Natural killer cell (primary cell): ENCODE results near the gene FEM1A. TPM values are rescaled to one million over a fixed set of nuclear protein-coding genes. Genes with fewer than 3 reads are reported as not detected.

Experiments
- ATAC-seq, 3 donors: fragments of 150-1000 bp in 2 of 3; fragments of 200-7000 bp in 1 of 3; cut with Tn5 transposase; 1 replicate in 1 of 3; 2 replicates in 2 of 3; pipeline ENCODE4 v1.10.0; 2021; ENCODE audit warnings: mild to moderate bottlenecking in 2 of 3, moderate library complexity in 2 of 3
- DNase-seq, 2 donors: peaks; one replicate each; pipeline versions ENCODE4 v3.0.0 to v3.0.0-alpha.2; 2013 to 2021; ENCODE audit warnings: mixed read lengths in 1 of 2
- H3K27ac ChIP-seq: one replicate; pipeline ENCODE4 v1.5.1; 2013; ENCODE audit warnings: mild to moderate bottlenecking, low read length
- H3K27me3 ChIP-seq: one replicate; pipeline ENCODE4 v1.6.1; 2013; ENCODE audit warnings: low read length; ENCODE audit not compliant: control insufficient read depth, insufficient read depth
- H3K36me3 ChIP-seq: one replicate; pipeline ENCODE4 v1.6.1; 2013; ENCODE audit warnings: low read length; ENCODE audit not compliant: control insufficient read depth, insufficient read depth
- H3K4me1 ChIP-seq: one replicate; pipeline ENCODE4 v1.6.1; 2013; ENCODE audit warnings: low read length; ENCODE audit not compliant: control insufficient read depth, insufficient read depth
- H3K4me3 ChIP-seq: one replicate; pipeline ENCODE4 v1.5.1; 2013; ENCODE audit warnings: low read length
- H3K9me3 ChIP-seq: one replicate; pipeline ENCODE4 v1.6.1; 2013; ENCODE audit warnings: low read length; ENCODE audit not compliant: control insufficient read depth, insufficient read depth
- H3K27ac Mint-ChIP-seq, 2 donors: one replicate each; pipeline ENCODE4 v1.8.0; 2022; ENCODE audit warnings: mild to moderate bottlenecking in 2 of 2, mixed read lengths in 2 of 2, moderate library complexity in 1 of 2
- H3K27me3 Mint-ChIP-seq, 2 donors: one replicate each; pipeline ENCODE4 v1.8.0; 2022; ENCODE audit warnings: low read depth in 2 of 2, mixed read lengths in 2 of 2
- H3K36me3 Mint-ChIP-seq: one replicate; pipeline ENCODE4 v1.8.0; 2022; ENCODE audit warnings: mixed read lengths
- H3K4me1 Mint-ChIP-seq, 2 donors: one replicate each; pipeline ENCODE4 v1.8.0; 2022; ENCODE audit warnings: mixed read lengths in 2 of 2
- H3K4me3 Mint-ChIP-seq: one replicate; pipeline ENCODE4 v1.8.0; 2022; ENCODE audit warnings: mild to moderate bottlenecking, moderate library complexity, mixed read lengths
- H3K9me3 Mint-ChIP-seq, 2 donors: one replicate each; pipeline ENCODE4 v1.8.0; 2022; ENCODE audit warnings: mixed read lengths in 2 of 2
- CTCF ChIP-seq: fragments of 200-600 bp; IDR thresholded peaks from one replicate; pipeline ENCODE4 v1.8.0; 2022; ENCODE audit warnings: antibody characterized with exemption
- WGBS: methylation state at CpG from one replicate; pipeline ENCODE4 v1.1.7; 2013; ENCODE audit warnings: missing lambda C conversion rate; ENCODE audit not compliant: insufficient coverage; 5-methylcytosine and 5-hydroxymethylcytosine counted together
- intact Hi-C: fragments of 100-400 bp; cut with micrococcal nuclease; formaldehyde crosslinking; loops from one replicate; pipeline ENCODE4 v1.14.2; 2022
- total RNA-seq, 4 donors: library from RNA; stranded (reverse); fragments of 120-200 nt in 1 of 4; gene quantifications; one replicate each; pipeline versions ENCODE4 v1.2.3 to v1.2.4, GENCODE V29; 2013 to 2022

FEM1A gene
- total RNA-seq, 3 donors from 2014 or later (not counting 1 experiment from before 2014, with no cell fraction given) = 11.0 to 13.9 (median 13.7) TPM

GRCh38 chr19:4847190-4847973 lies 55.8 kb downstream of the FEM1A start:
- no peak for ATAC-seq
- Mint-ChIP-seq H3K4me1 (peaks cover 0 to 3% of the 10 kb centered on the region in 2 donors), H3K4me3 (no peak overlapping the region), H3K9me3 (no peaks in the 10 kb centered on the region), H3K27ac (no peak overlapping the region), H3K36me3 (no peaks in the 10 kb centered on the region), H3K27me3 (no peaks in the 10 kb centered on the region)
- no peak overlapping the region for H3K27ac ChIP-seq
- intact Hi-C loops = no loop called here
- H3K4me1 ChIP-seq = no peaks in the 10 kb centered on the region
- no peaks in the 10 kb centered on the region for H3K27me3 ChIP-seq
- no peak overlapping the region for H3K4me3 ChIP-seq
- WGBS = 93% methylated on average over 23 of the region's 23 CpGs
- no peak for TF ChIP-seq CTCF
- H3K36me3 ChIP-seq = peaks cover 19% of the 10 kb centered on the region
- DNase-seq = no peak
- no peaks in the 10 kb centered on the region for H3K9me3 ChIP-seq

GRCh38 chr19:4849019-4849418 lies 57.5 kb downstream of the FEM1A start:
- no peaks in the 10 kb centered on the region for H3K9me3 ChIP-seq
- H3K4me1 ChIP-seq = no peaks in the 10 kb centered on the region
- H3K36me3 Mint-ChIP-seq = no peaks in the 10 kb centered on the region
- H3K27ac ChIP-seq = no peak overlapping the region
- TF ChIP-seq CTCF = no peak
- no peak overlapping the region for H3K4me3 ChIP-seq
- H3K9me3 Mint-ChIP-seq = no peaks in the 10 kb centered on the region
- no peak overlapping the region for H3K4me3 Mint-ChIP-seq
- H3K36me3 ChIP-seq = peaks cover 14% of the 10 kb centered on the region
- H3K27me3 Mint-ChIP-seq = no peaks in the 10 kb centered on the region
- DNase-seq (no peak), ATAC-seq (no peak)
- WGBS = 85% methylated on average over 7 of the region's 7 CpGs
- peaks cover 0 to 5% of the 10 kb centered on the region in 2 donors for H3K4me1 Mint-ChIP-seq
- H3K27me3 ChIP-seq = no peaks in the 10 kb centered on the region
- no peak overlapping the region for H3K27ac Mint-ChIP-seq
- intact Hi-C loops = no loop called here

Other genes with a start within 250 kb of the FEM1A start
- 1 to 10 TPM in 1 of 3 donors, under 1 TPM in 1, not detected in 1; 0.50 to 5.4 TPM for gene SEMA6B, start 232.1 kb upstream of the FEM1A start, total RNA-seq
- 10 to 100 TPM in 2 of 3 donors, 1 to 10 TPM in 1; 8.5 to 13.5 (median 13.3) TPM for gene TNFAIP8L1, start 152.2 kb upstream of the FEM1A start, total RNA-seq
- 10 to 100 TPM; 36.9 to 41.8 (median 37.2) TPM for gene MYDGF, start 121.4 kb upstream of the FEM1A start, total RNA-seq
- gene DPP9, start 67.9 kb upstream of the FEM1A start, total RNA-seq = 100 to 1,000 TPM; 133 to 183 (median 165) TPM
- gene TICAM1, start 40.0 kb downstream of the FEM1A start, total RNA-seq = 10 to 100 TPM; 22.6 to 24.8 (median 22.7) TPM
- 10 to 100 TPM; 26.6 to 28.7 (median 28.3) TPM for gene PLIN3, start 75.9 kb downstream of the FEM1A start, total RNA-seq
- gene ARRDC5, start 111.2 kb downstream of the FEM1A start, total RNA-seq = 10 to 100 TPM in 1 of 3 donors, 1 to 10 TPM in 2; 5.9 to 13.0 (median 8.8) TPM
- gene UHRF1, start 117.8 kb downstream of the FEM1A start, total RNA-seq = 1 to 10 TPM; 2.8 to 4.6 (median 4.1) TPM
- gene KDM4B, start 177.4 kb downstream of the FEM1A start, total RNA-seq = 10 to 100 TPM; 68.0 to 73.5 (median 68.1) TPM